HUES64 (cell line): ENCODE measurements around the gene KIF4A.
"Not testable (repeated sequence)": the region's sequence is repeated elsewhere in the genome, so short reads cannot be mapped to it uniquely, and the experiment has no call there.

Source experiments
- H3K27ac ChIP-seq: 2 replicates; pipeline ENCODE4 v1.7.0; 2013; ENCODE audit warnings: low read depth, low read length, inconsistent platforms
- H3K27me3 ChIP-seq: 2 replicates; pipeline ENCODE4 v1.6.1; 2013; ENCODE audit warnings: mild to moderate bottlenecking, low read length; ENCODE audit not compliant: insufficient read depth
- H3K36me3 ChIP-seq: 2 replicates; pipeline ENCODE4 v1.6.1; 2013; ENCODE audit warnings: mild to moderate bottlenecking, low read length; ENCODE audit not compliant: insufficient read depth
- H3K4me1 ChIP-seq: 2 replicates; pipeline ENCODE4 v1.6.1; 2013; ENCODE audit warnings: mild to moderate bottlenecking, low read length, moderate library complexity; ENCODE audit not compliant: insufficient read depth
- H3K4me3 ChIP-seq: 2 replicates; pipeline ENCODE4 v1.5.1; 2013; ENCODE audit warnings: mild to moderate bottlenecking, low read length, moderate library complexity
- H3K9ac ChIP-seq: 2 replicates; pipeline ENCODE4 v1.6.1; 2013; ENCODE audit warnings: mild to moderate bottlenecking, low read depth, low read length
- H3K9me3 ChIP-seq: 2 replicates; pipeline ENCODE4 v1.6.1; 2013; ENCODE audit warnings: low read depth, low read length; ENCODE audit not compliant: insufficient read depth
- WGBS: fragments of 150-250, 120-280 bp; methylation state at CpG from one replicate; pipeline ENCODE4 v1.1.7; 2013; ENCODE audit warnings: missing lambda C conversion rate; 5-methylcytosine and 5-hydroxymethylcytosine counted together

Gene KIF4A

GRCh38 chrX:70398899-70399298 lies 109.0 kb downstream of the KIF4A start:
- no peaks in the 10 kb centered on the region for H3K27me3 ChIP-seq
- peaks cover 58% of the 10 kb centered on the region for H3K36me3 ChIP-seq
- no peak overlapping the region for H3K9ac ChIP-seq
- H3K27ac ChIP-seq, result no peak overlapping the region
- no peaks in the 10 kb centered on the region for H3K4me1 ChIP-seq
- no peaks in the 10 kb centered on the region for H3K9me3 ChIP-seq
- 96% methylated on average over 4 of the region's 4 CpGs for WGBS
- no peak overlapping the region for H3K4me3 ChIP-seq

- not testable (repeated sequence) for H3K4me1 ChIP-seq, H3K9me3 ChIP-seq, H3K27ac ChIP-seq, H3K9ac ChIP-seq, H3K4me3 ChIP-seq, H3K27me3 ChIP-seq
- H3K36me3 ChIP-seq, result peaks cover 70% of the 10 kb centered on the region
- WGBS, result 100% methylated on average over 1 of the region's 3 CpGs
Observed at GRCh38 chrX:70400181-70400580, 110.3 kb downstream of the KIF4A start.

GRCh38 chrX:70402721-70403120 lies 112.8 kb downstream of the KIF4A start:
- 90% methylated on average over 2 of the region's 2 CpGs for WGBS
- Histone ChIP-seq H3K27ac (no peak overlapping the region), H3K4me3 (no peak overlapping the region), H3K27me3 (no peaks in the 10 kb centered on the region), H3K9me3 (no peaks in the 10 kb centered on the region), H3K4me1 (no peaks in the 10 kb centered on the region), H3K36me3 (peaks cover 76% of the 10 kb centered on the region), H3K9ac (no peak overlapping the region)

- H3K4me1 ChIP-seq, result no peaks in the 10 kb centered on the region
- no peaks in the 10 kb centered on the region for H3K9me3 ChIP-seq
- no peak overlapping the region for H3K27ac ChIP-seq
- H3K9ac ChIP-seq, result no peak overlapping the region
- no peak overlapping the region for H3K4me3 ChIP-seq
- no peaks in the 10 kb centered on the region for H3K27me3 ChIP-seq
- H3K36me3 ChIP-seq, result peaks cover 76% of the 10 kb centered on the region
- WGBS, result 100% methylated on average over 1 of the region's 1 CpG
Observed at GRCh38 chrX:70405003-70405402, 115.1 kb downstream of the KIF4A start.

- no peaks in the 10 kb centered on the region for H3K9me3 ChIP-seq
- H3K4me3 ChIP-seq, result no peak overlapping the region
- H3K27me3 ChIP-seq, result no peaks in the 10 kb centered on the region
- WGBS, result 92% methylated on average over 1 of the region's 2 CpGs
- H3K27ac ChIP-seq, result no peak overlapping the region
- peaks cover 64% of the 10 kb centered on the region for H3K36me3 ChIP-seq
- H3K4me1 ChIP-seq, result no peaks in the 10 kb centered on the region
- H3K9ac ChIP-seq, result no peak overlapping the region
Observed at GRCh38 chrX:70410921-70411320, 121.0 kb downstream of the KIF4A start.

GRCh38 chrX:70411475-70411874 lies 121.6 kb downstream of the KIF4A start:
- Histone ChIP-seq H3K27me3 (no peaks in the 10 kb centered on the region), H3K27ac (no peak overlapping the region), H3K36me3 (peaks cover 58% of the 10 kb centered on the region), H3K9ac (no peak overlapping the region), H3K4me3 (no peak overlapping the region), H3K4me1 (no peaks in the 10 kb centered on the region), H3K9me3 (no peaks in the 10 kb centered on the region)
- 100% methylated on average over 1 of the region's 3 CpGs for WGBS

- 6% methylated on average over 1 of the region's 2 CpGs for whole genome bisulfite sequencing
- Histone ChIP-seq H3K27me3 (no peaks in the 10 kb centered on the region), H3K4me1 (peaks cover 34% of the 10 kb centered on the region), H3K9me3 (no peaks in the 10 kb centered on the region), H3K27ac (peak overlapping the region; percentile 83), H3K9ac (no peak overlapping the region), H3K4me3 (no peak overlapping the region), H3K36me3 (peaks cover 28% of the 10 kb centered on the region)
Observed at GRCh38 chrX:70421618-70422017, 131.7 kb downstream of the KIF4A start.

- Histone ChIP-seq H3K4me3 (peak within 1 kb of the TSS; percentile 70), H3K4me1 (peaks cover 34% of the 10 kb centered on the region), H3K27ac (peak within 1 kb of the TSS; percentile 83; the same call in 1 of the 2 replicates), H3K36me3 (peaks cover 35% of the 10 kb centered on the region), H3K9ac (peak within 1 kb of the TSS; percentile 82), H3K27me3 (no peaks in the 10 kb centered on the region), H3K9me3 (no peaks in the 10 kb centered on the region)
- 3% methylated on average over 8 of the region's 11 CpGs for WGBS
Observed at GRCh38 chrX:70422851-70423341, 133.0 kb downstream of the KIF4A start, which contains the start of gene GDPD2. Gene GDPD2 (plus strand): TSS chrX:70423314. CDS start chrX:70424985, 1,671 bp downstream.

GRCh38 chrX:70423936-70424675 lies 134.2 kb downstream of the KIF4A start:
- Histone ChIP-seq H3K4me3 (peak overlapping the region; percentile 70), H3K27me3 (no peaks in the 10 kb centered on the region), H3K9ac (peak overlapping the region; percentile 82), H3K36me3 (peaks cover 34% of the 10 kb centered on the region), H3K4me1 (peaks cover 34% of the 10 kb centered on the region), H3K9me3 (no peaks in the 10 kb centered on the region), H3K27ac (no peak overlapping the region; the same call in 1 of the 2 replicates)
- 47% methylated on average over 9 of the region's 10 CpGs for WGBS

- H3K9ac ChIP-seq, result no peak overlapping the region
- H3K9me3 ChIP-seq, result no peaks in the 10 kb centered on the region
- peaks cover 34% of the 10 kb centered on the region for H3K4me1 ChIP-seq
- WGBS, result 88% methylated on average over 10 of the region's 10 CpGs
- H3K36me3 ChIP-seq, result peaks cover 29% of the 10 kb centered on the region
- H3K4me3 ChIP-seq, result no peak overlapping the region
- no peak overlapping the region for H3K27ac ChIP-seq
- H3K27me3 ChIP-seq, result no peaks in the 10 kb centered on the region
Observed at GRCh38 chrX:70424801-70425200, 134.9 kb downstream of the KIF4A start.

- no peak overlapping the region for H3K9ac ChIP-seq
- no peaks in the 10 kb centered on the region for H3K9me3 ChIP-seq
- peaks cover 21% of the 10 kb centered on the region for H3K4me1 ChIP-seq
- no peaks in the 10 kb centered on the region for H3K27me3 ChIP-seq
- no peak overlapping the region for H3K27ac ChIP-seq
- H3K36me3 ChIP-seq, result peaks cover 29% of the 10 kb centered on the region
- 97% methylated on average over 9 of the region's 15 CpGs for whole genome bisulfite sequencing
- no peak overlapping the region for H3K4me3 ChIP-seq
Observed at GRCh38 chrX:70426286-70427278, 136.7 kb downstream of the KIF4A start.
